ENCODE measurements around the gene CAPRIN2.
A peak's percentile ranks its signal among the peaks of the same experiment; 100 is the strongest.

Gene CAPRIN2

DNA sequence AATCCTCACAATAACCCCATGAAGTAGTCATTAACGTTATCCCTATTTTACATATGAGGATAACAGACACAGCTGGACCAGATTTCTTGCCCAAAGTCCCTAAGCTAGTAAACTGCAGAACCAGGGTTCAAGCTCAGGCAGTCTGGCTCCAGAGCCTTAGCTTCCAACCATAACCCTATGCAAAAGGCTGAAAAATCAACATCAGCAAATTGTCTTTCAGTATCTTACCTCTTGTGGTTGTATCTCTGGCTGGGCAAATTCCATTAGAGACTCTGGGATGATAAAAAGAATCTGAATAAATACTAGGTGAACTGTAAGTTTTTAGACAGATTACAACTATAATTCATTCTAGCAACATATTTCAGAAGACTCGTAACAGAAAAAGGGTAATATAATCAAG is 24.7 kb downstream of the CAPRIN2 start:
- TF ChIP-seq, protein P1, sequence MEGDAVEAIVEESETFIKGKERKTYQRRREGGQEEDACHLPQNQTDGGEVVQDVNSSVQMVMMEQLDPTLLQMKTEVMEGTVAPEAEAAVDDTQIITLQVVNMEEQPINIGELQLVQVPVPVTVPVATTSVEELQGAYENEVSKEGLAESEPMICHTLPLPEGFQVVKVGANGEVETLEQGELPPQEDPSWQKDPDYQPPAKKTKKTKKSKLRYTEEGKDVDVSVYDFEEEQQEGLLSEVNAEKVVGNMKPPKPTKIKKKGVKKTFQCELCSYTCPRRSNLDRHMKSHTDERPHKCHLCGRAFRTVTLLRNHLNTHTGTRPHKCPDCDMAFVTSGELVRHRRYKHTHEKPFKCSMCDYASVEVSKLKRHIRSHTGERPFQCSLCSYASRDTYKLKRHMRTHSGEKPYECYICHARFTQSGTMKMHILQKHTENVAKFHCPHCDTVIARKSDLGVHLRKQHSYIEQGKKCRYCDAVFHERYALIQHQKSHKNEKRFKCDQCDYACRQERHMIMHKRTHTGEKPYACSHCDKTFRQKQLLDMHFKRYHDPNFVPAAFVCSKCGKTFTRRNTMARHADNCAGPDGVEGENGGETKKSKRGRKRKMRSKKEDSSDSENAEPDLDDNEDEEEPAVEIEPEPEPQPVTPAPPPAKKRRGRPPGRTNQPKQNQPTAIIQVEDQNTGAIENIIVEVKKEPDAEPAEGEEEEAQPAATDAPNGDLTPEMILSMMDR (conservative IDR thresholded peaks at IDR 0.05; ENCODE audit: low read depth, low read length) = no peak
- DNase-seq (ENCODE audit: low read depth) = no peak
- no peak overlapping the region for H3K4me3 ChIP-seq (ENCODE audit: low read depth, low read length)

DNA sequence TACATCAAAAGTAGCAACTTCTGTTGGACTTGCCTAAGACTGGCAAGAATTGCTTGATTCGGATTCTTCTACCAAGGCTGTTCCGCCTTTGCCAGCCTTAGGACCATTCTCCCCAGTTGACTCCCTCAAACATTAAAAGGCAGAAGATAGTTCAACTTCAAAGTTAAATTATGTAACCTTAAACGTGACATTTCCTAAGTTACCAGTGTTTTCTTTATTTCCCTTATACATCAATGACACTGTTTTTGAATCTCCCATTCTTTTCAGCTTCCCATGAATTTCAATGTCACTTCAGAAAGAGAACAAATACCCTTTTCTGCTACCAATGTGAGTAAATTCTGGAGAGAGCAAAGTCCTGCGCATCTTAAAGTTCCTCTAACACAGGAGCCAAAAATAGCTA is 25.2 kb downstream of the CAPRIN2 start:
- TF ChIP-seq, protein P1 (conservative IDR thresholded peaks at IDR 0.05; ENCODE audit: low read depth, low read length) = no peak
- no peak for DNase-seq (ENCODE audit: low read depth)
- no peak overlapping the region for H3K4me3 ChIP-seq (ENCODE audit: low read depth, low read length)

DNA sequence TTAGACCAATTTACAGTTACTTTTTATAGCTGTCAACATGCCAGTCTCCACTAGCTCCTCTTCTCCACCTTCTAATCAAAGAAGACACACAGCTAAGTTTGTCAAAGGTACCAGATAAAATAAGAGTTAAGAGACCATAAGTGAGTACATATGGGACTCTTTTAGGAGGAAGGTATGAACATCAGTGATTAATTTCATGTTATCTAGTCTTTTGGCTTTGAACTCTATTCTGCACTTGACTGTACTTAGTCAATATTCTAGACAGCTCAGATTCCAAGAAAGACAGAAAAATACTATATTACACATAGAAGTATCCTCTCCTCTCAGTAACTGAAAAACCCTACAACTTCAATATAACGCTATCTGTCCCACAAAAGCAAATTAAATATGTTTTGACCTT is 28.1 kb downstream of the CAPRIN2 start:
- TF ChIP-seq, protein P1 (conservative IDR thresholded peaks at IDR 0.05; ENCODE audit: low read depth, low read length) = no peak
- no peak for DNase-seq (ENCODE audit: low read depth)
- H3K4me3 ChIP-seq (ENCODE audit: low read depth, low read length) = no peak overlapping the region

DNA sequence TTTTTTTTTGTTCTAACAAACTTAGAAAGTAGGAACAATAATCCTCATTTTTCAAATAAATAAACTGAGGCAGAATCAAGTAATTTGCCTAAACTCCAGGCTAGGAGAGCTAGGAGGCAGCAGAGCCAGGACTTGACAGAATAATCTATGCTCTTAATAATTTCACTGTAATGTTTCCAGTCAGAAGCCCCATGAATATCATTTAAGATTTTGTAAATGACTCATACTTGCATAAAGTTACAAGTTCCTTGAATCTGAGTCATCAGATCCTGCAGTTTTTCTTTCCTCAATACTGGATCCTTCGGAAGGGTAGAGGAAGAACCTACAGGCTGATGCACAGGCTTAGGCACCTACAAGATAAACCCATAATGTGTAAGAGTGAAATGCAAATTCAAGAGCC is 29.0 kb downstream of the CAPRIN2 start:
- no peak overlapping the region for H3K4me3 ChIP-seq (ENCODE audit: low read depth, low read length)
- TF ChIP-seq, protein P1 (conservative IDR thresholded peaks at IDR 0.05; ENCODE audit: low read depth, low read length) = peak; percentile 39
- peak; percentile 80 for DNase-seq (ENCODE audit: low read depth)

DNA sequence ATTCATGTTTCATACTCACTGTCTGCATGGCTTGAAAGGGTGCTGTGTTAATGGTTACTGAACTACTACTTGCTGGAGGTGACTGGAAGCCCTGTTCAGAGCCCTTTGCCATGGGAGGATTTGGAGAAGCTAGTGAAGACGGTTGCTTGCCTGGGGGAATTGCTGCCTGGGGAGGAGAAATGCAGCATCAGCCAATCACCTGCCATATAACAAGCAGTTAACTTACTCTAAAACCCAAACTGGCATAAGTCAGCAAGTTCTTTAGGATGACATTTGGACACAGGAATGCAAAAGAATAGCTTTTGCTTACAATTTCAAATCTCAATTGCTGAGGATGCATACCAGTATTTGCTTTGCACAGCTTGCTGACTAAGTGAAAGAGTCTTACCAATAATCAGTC is 35.7 kb downstream of the CAPRIN2 start:
- no peak overlapping the region for H3K4me3 ChIP-seq (ENCODE audit: low read depth, low read length)
- TF ChIP-seq, protein P1 (conservative IDR thresholded peaks at IDR 0.05; ENCODE audit: low read depth, low read length) = no peak
- DNase-seq (ENCODE audit: low read depth) = peak; percentile 92

DNA sequence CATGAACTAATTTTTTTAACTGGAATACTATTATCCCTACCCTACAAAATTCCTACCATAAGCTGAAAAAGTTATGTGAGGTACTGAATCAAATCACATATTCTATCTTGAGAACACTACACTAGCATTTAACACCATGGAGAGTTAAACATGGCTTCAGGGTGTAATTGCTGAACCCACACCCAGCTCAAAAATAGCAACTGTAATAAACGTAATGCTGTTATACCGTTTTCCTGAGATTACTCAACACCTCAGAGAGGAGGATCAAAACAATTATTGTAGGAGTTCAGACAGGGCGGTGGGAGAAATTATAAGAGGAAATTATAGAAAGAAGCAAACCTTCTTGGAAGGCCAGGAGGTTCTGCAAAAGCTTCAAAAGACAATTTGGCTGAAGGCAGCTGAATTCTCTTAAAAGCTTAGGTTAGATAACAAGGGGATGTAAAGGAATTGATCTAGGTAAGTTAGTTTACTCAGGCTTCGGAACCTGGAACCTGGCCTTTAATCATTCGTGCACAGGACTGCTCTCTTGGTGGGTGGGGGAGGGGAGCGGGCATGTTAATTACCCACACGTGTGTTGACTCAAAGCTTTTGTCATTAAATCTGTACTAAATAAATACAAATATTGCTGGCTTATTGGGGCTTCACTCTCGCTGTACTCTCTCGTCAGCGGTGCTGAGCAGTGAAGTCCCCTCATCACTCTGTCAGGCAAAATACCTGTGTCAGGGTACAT is 47.0 kb downstream of the CAPRIN2 start:
- no peak overlapping the region for H3K4me3 ChIP-seq (ENCODE audit: low read depth, low read length)
- TF ChIP-seq, protein P1 (conservative IDR thresholded peaks at IDR 0.05; ENCODE audit: low read depth, low read length) = no peak
- no peak for DNase-seq (ENCODE audit: low read depth)

DNA sequence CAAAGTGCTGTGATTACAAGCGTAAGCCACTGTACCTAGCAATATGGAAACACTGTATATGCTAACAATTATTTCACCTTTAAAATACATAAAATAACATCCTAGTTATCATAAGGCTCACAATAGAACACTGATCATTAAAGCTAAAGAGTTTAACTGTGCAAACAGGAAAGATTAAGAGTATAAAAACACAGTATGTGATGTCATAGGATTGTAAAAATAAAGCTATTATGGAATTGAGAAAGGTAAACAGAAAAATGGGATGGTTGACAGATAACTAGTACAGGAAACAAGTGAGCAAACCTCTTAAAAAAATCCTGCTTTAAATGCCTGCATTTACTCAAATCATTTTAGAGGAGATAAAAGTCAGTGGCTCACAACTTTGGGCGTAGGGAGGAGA is 48.3 kb downstream of the CAPRIN2 start:
- DNase-seq (ENCODE audit: low read depth) = no peak

More for the DNA sequence above, 48.3 kb downstream of the CAPRIN2 start:
- H3K4me3 ChIP-seq (ENCODE audit: low read depth, low read length) = no peak overlapping the region
- TF ChIP-seq, protein P1 (conservative IDR thresholded peaks at IDR 0.05; ENCODE audit: low read depth, low read length) = no peak
